H1 (cell line): ENCODE data around the gene VGLL3. TPM values are rescaled to one million over a fixed set of nuclear protein-coding genes. Genes with fewer than 3 reads are reported as not detected.

Experiments
- CTCF ChIA-PET: fragments of 300-600 bp; sonication (Branson Sonifier 250); formaldehyde crosslinking; loops from one replicate; lab custom pipeline; 2021; ENCODE audit not compliant: partially characterized antibody; lab: Charles Lee
- POLR2A ChIA-PET: fragments of 300-600 bp; sonication (Branson Sonifier 250); formaldehyde crosslinking; loops from one replicate; lab custom pipeline; 2021; ENCODE audit warnings: inconsistent platforms; ENCODE audit not compliant: partially characterized antibody; lab: Charles Lee
- DNase-seq, 2 experiments: peaks; one replicate each; pipeline versions ENCODE4 v3.0.0 to v3.0.0-alpha.2; 2010 to 2022; ENCODE audit warnings: low spot score in 2 of 2, low read depth in 1 of 2, mixed read lengths in 1 of 2
- FAIRE-seq: peaks from 2 replicates; lab custom pipeline; 2011; peaks lifted over from hg19 to GRCh38; lab: Jason Lieb, UNC
- H2AFZ ChIP-seq: 2 replicates; pipeline ENCODE4 v1.8.1; 2012; ENCODE audit warnings: low read length, inconsistent platforms
- H2AK5ac ChIP-seq: 2 replicates; pipeline ENCODE4 v1.6.1; 2013; ENCODE audit warnings: low read depth, low read length
- H2BK120ac ChIP-seq: replicated peaks from 2 replicates; pipeline ENCODE3; 2013; ENCODE audit warnings: low read depth, low read length, inconsistent platforms
- H2BK12ac ChIP-seq: 2 replicates; pipeline ENCODE4 v1.6.1; 2013; ENCODE audit warnings: low read depth, low read length
- H2BK15ac ChIP-seq: 2 replicates; pipeline ENCODE4 v1.6.1; 2013; ENCODE audit warnings: low read length
- H2BK20ac ChIP-seq: 2 replicates; pipeline ENCODE4 v1.6.1; 2013; ENCODE audit warnings: low read length
- H2BK5ac ChIP-seq: 2 replicates; pipeline ENCODE4 v1.6.1; 2013; ENCODE audit warnings: low read depth, low read length
- H3K14ac ChIP-seq: 2 replicates; pipeline ENCODE4 v1.6.1; 2013; ENCODE audit warnings: inconsistent platforms; ENCODE audit not compliant: insufficient read length
- H3K18ac ChIP-seq: 2 replicates; pipeline ENCODE4 v1.6.1; 2013; ENCODE audit warnings: low read length; ENCODE audit errors: extremely low read depth
- H3K23ac ChIP-seq: 2 replicates; pipeline ENCODE4 v1.6.1; 2013; ENCODE audit warnings: inconsistent platforms; ENCODE audit not compliant: insufficient read length
- H3K23me2 ChIP-seq: 2 replicates; pipeline ENCODE4 v1.6.1; 2013; ENCODE audit warnings: low read depth, low read length
- H3K27ac ChIP-seq: 2 replicates; pipeline ENCODE4 v1.6.1; 2011; ENCODE audit warnings: low read depth, low read length, inconsistent platforms
- H3K27me3 ChIP-seq, 4 experiments: replicated peaks in 1 of 4; 1 replicate in 1 of 4; 2 replicates in 3 of 4; pipeline versions ENCODE4 v1.6.1 to v1.8.1; 2011 to 2013; ENCODE audit warnings: low read length in 3 of 4, mild to moderate bottlenecking in 3 of 4, inconsistent platforms in 2 of 4, mixed read lengths in 2 of 4, moderate library complexity in 1 of 4; ENCODE audit not compliant: control insufficient read depth in 3 of 4, insufficient read depth in 3 of 4; ENCODE audit errors: extremely low read depth in 1 of 4
- H3K36me3 ChIP-seq, 4 experiments: 2 replicates each; pipeline versions ENCODE4 v1.6.1 to v1.8.1; 2011 to 2013; ENCODE audit warnings: mild to moderate bottlenecking in 4 of 4, low read length in 3 of 4, moderate library complexity in 2 of 4, control low read depth in 1 of 4, inconsistent platforms in 1 of 4; ENCODE audit not compliant: insufficient read depth in 4 of 4, control insufficient read depth in 2 of 4
- H3K4ac ChIP-seq: replicated peaks from 2 replicates; pipeline ENCODE3; 2013; ENCODE audit warnings: low read length, low read depth, mixed read lengths, inconsistent platforms; ENCODE audit not compliant: insufficient read length
- H3K4me1 ChIP-seq, 4 experiments: replicated peaks in 1 of 4; 1 replicate in 1 of 4; 2 replicates in 3 of 4; pipeline versions ENCODE4 v1.6.1 to v1.8.1; 2011 to 2013; ENCODE audit warnings: low read length in 3 of 4, inconsistent platforms in 2 of 4, mixed read lengths in 1 of 4; ENCODE audit not compliant: insufficient read depth in 4 of 4, control insufficient read depth in 3 of 4
- H3K4me2 ChIP-seq, 2 experiments: 2 replicates each; pipeline versions ENCODE4 v1.6.1 to v1.8.1; 2011 to 2013; ENCODE audit warnings: low read depth in 2 of 2, low read length in 2 of 2, control low read depth in 1 of 2, inconsistent platforms in 1 of 2, mild to moderate bottlenecking in 1 of 2; ENCODE audit not compliant: insufficient read depth in 1 of 2
- H3K4me3 ChIP-seq, 4 experiments: fragments of 200-600, 300-600 bp in 1 of 4; sonication (generic), shearing (Covaris generic), sonication (Bioruptor Twin) in 1 of 4; 2 replicates each; pipeline versions ENCODE4 v1.5.1 to v1.8.1; 2011 to 2016; ENCODE audit warnings: low read length in 4 of 4, low read depth in 3 of 4, control low read depth in 2 of 4, inconsistent platforms in 2 of 4, mild to moderate bottlenecking in 2 of 4, mixed read lengths in 1 of 4, moderate library complexity in 1 of 4; ENCODE audit not compliant: insufficient read depth in 2 of 4; ENCODE audit errors: extremely low read depth in 1 of 4
- H3K56ac ChIP-seq: replicated peaks from 2 replicates; pipeline ENCODE3; 2013; ENCODE audit warnings: low read depth, mild to moderate bottlenecking, mixed read lengths, low read length, inconsistent platforms; ENCODE audit not compliant: insufficient read length
- H3K79me1 ChIP-seq: 2 replicates; pipeline ENCODE4 v1.6.1; 2013; ENCODE audit warnings: low read depth, low read length, control low read depth
- H3K79me2 ChIP-seq, 2 experiments: 2 replicates each; pipeline versions ENCODE4 v1.6.1 to v1.8.1; 2012 to 2013; ENCODE audit warnings: low read length in 2 of 2, mild to moderate bottlenecking in 2 of 2, inconsistent platforms in 1 of 2; ENCODE audit not compliant: insufficient read depth in 2 of 2, control insufficient read depth in 1 of 2
- H3K9ac ChIP-seq, 4 experiments: replicated peaks in 1 of 4; 1 replicate in 1 of 4; 2 replicates in 3 of 4; pipeline versions ENCODE4 v1.6.1 to v1.8.1; 2011 to 2013; ENCODE audit warnings: low read depth in 3 of 4, low read length in 3 of 4, control low read depth in 2 of 4, mild to moderate bottlenecking in 2 of 4, moderate library complexity in 2 of 4, inconsistent platforms in 1 of 4; ENCODE audit errors: extremely low read depth in 1 of 4
- H3K9me3 ChIP-seq, 2 experiments: 2 replicates each; pipeline versions ENCODE4 v1.6.1 to v1.8.1; 2012 to 2013; ENCODE audit warnings: mild to moderate bottlenecking in 2 of 2, moderate library complexity in 2 of 2, control low read depth in 1 of 2, inconsistent platforms in 1 of 2, low read depth in 1 of 2, low read length in 1 of 2, mixed read lengths in 1 of 2; ENCODE audit not compliant: insufficient read depth in 2 of 2
- H4K20me1 ChIP-seq, 2 experiments: replicated peaks in 1 of 2; 2 replicates each; pipeline versions ENCODE3 to v1.8.1; 2011 to 2013; ENCODE audit warnings: inconsistent platforms in 2 of 2, low read length in 2 of 2, mild to moderate bottlenecking in 1 of 2; ENCODE audit not compliant: insufficient read depth in 2 of 2, control insufficient read depth in 1 of 2
- H4K5ac ChIP-seq: 2 replicates; pipeline ENCODE4 v1.6.1; 2013; ENCODE audit warnings: low read length, low read depth, mixed read lengths, inconsistent platforms; ENCODE audit not compliant: insufficient read length
- H4K8ac ChIP-seq: 2 replicates; pipeline ENCODE4 v1.8.0; 2013; ENCODE audit warnings: mild to moderate bottlenecking, moderate library complexity, low read length, inconsistent platforms; ENCODE audit not compliant: insufficient read depth; ENCODE audit errors: extremely low read depth
- H4K91ac ChIP-seq: replicated peaks from 2 replicates; pipeline ENCODE3; 2013; ENCODE audit warnings: low read length, mixed read lengths, inconsistent platforms; ENCODE audit not compliant: insufficient read length
- CEBPB ChIP-seq: IDR thresholded peaks from 2 replicates; pipeline ENCODE4 v1.6.1; 2012; ENCODE audit warnings: low read depth, low read length
- KDM1A ChIP-seq: fragments of 200-600, 300-600 bp; sonication (generic); IDR thresholded peaks from 2 replicates; pipeline ENCODE4 v1.7.1; 2016; ENCODE audit warnings: mild to moderate bottlenecking, low read length, borderline replicate concordance
- WGBS, 2 experiments: shearing (Covaris generic) in 1 of 2; methylation state at CpG; one replicate each; pipeline versions ENCODE4 v1.1.6 to v1.1.7; 2013 to 2015; ENCODE audit warnings: low lambda C conversion rate in 2 of 2, mixed read lengths in 2 of 2, inconsistent platforms in 1 of 2, low coverage in 1 of 2, missing lambda C conversion rate in 1 of 2; ENCODE audit not compliant: insufficient replicate concordance in 2 of 2, insufficient coverage in 1 of 2, insufficient read length in 1 of 2; ENCODE audit errors: extremely low coverage in 1 of 2, missing lambda C conversion rate in 1 of 2; 5-methylcytosine and 5-hydroxymethylcytosine counted together
- polyA plus RNA-seq, 7 experiments: library from polyadenylated mRNA; depleted of rRNA in 3 of 7; stranded (reverse) in 5 of 7; unstranded in 2 of 7; fragments of >200 nt in 5 of 7; fragments of 200-250 nt in 2 of 7; gene quantifications; 1 replicate in 5 of 7; 2 replicates in 1 of 7; 4 replicates in 1 of 7; pipeline versions ENCODE4 v1.2.1 to v1.2.3, GENCODE V29; 2011 to 2013; ENCODE audit warnings: missing spikeins in 2 of 7, mixed read lengths in 2 of 7
- total RNA-seq: library from RNA; stranded (reverse); fragmentation: NEBNext Ultra II Directional; extraction: Animal tissue kit (Norgen Biotek cat#: 25700); gene quantifications from 2 replicates; pipeline ENCODE4 v1.2.1, GENCODE V29; 2021
- TF ChIP-seq, protein P1 (sequence below): IDR thresholded peaks from 2 replicates; pipeline ENCODE4 v1.6.1; 2011; ENCODE audit warnings: low read depth, mild to moderate bottlenecking, low read length; ENCODE audit not compliant: insufficient read depth
- TF ChIP-seq, protein P2 (sequence below): IDR thresholded peaks from 2 replicates; pipeline ENCODE4 v1.6.1; 2012; ENCODE audit warnings: inconsistent platforms

The VGLL3 gene
- total and polyA plus RNA-seq, 2 of the 8 experiments (the other 6 are each of a cell fraction or from before 2014, with no cell fraction given), result 13.4 to 24.2 TPM

DNA sequence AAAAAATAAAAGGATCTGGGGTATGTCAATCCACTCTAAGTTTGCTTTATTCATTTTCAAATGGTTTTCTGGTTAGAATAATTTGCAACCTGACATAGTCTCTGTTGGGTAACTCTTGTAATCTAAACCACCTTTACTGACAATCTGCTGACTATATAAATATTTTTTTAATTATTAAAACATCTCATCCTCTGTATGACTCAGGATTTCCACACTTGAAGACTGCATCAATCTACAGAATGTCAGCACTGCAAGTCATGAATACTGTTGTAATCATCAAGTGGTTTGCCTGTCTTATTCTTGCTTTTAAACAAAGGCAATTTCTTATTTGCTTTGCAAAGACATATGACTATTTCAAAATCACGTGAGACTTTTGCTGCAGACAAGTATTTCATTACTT is 42.1 kb downstream of the VGLL3 start:
- H3K9me3 ChIP-seq, result no peaks in the 10 kb centered on the region

More for the DNA sequence above, 42.1 kb downstream of the VGLL3 start:
- Histone ChIP-seq H3K27me3 (no peaks in the 10 kb centered on the region), H3K18ac (no peak overlapping the region), H3K23ac (no peak overlapping the region), H3K4ac (no peak overlapping the region), H4K8ac (no peak overlapping the region), H3K79me1 (no peaks in the 10 kb centered on the region), H3K4me3 (no peak overlapping the region), H4K91ac (no peak overlapping the region), H3K79me2 (no peaks in the 10 kb centered on the region), H3K14ac (no peak overlapping the region), H2BK12ac (no peak overlapping the region), H3K27ac (no peak overlapping the region), H3K4me1 (peaks cover 0 to 2% (median 0%) of the 10 kb centered on the region in 4 experiments; a peak in 1 of 7 replicates), H4K5ac (no peak overlapping the region), H2BK15ac (no peak overlapping the region), H2BK20ac (no peak overlapping the region), H3K56ac (no peak overlapping the region), H3K36me3 (no peaks in the 10 kb centered on the region; a peak in 1 of 8 replicates), H3K4me2 (no peak overlapping the region), H2AK5ac (no peak overlapping the region), H4K20me1 (no peaks in the 10 kb centered on the region), H2BK5ac (no peak overlapping the region), H2BK120ac (no peak overlapping the region), H3K9ac (no peak overlapping the region), H3K23me2 (no peaks in the 10 kb centered on the region), H2AFZ (no peak overlapping the region)
- CTCF ChIA-PET, result interaction anchor here (1.0 kb wide), 1 partner anchor 34 kb away, joined by 3 read pairs; no protein-coding TSS in a partner anchor
- 82% methylated on average over 1 of the region's 1 CpG; no CpG with 5 or more reads in 1 of the 2 experiments for WGBS, 2 experiments
- no peak for FAIRE-seq
- no peak for DNase-seq
- POLR2A ChIA-PET, result no interaction called here
- no peak for TF ChIP-seq CEBPB
- TF ChIP-seq, protein P1, sequence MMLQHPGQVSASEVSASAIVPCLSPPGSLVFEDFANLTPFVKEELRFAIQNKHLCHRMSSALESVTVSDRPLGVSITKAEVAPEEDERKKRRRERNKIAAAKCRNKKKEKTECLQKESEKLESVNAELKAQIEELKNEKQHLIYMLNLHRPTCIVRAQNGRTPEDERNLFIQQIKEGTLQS, result no peak
- no peak for TF ChIP-seq KDM1A
- TF ChIP-seq, protein P2, sequence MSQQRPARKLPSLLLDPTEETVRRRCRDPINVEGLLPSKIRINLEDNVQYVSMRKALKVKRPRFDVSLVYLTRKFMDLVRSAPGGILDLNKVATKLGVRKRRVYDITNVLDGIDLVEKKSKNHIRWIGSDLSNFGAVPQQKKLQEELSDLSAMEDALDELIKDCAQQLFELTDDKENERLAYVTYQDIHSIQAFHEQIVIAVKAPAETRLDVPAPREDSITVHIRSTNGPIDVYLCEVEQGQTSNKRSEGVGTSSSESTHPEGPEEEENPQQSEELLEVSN, result no peak
